LHCN-M2 (cell line): ENCODE data around the gene DNAH12. TPM values are rescaled to one million over a fixed set of nuclear protein-coding genes. Genes with fewer than 3 reads are reported as not detected.
A peak's percentile ranks its signal among the peaks of the same experiment; 100 is the strongest.
"Not testable (repeated sequence)": the region's sequence is repeated elsewhere in the genome, so short reads cannot be mapped to it uniquely, and the experiment has no call there.

Experiments used
- DNase-seq: peaks from one replicate; pipeline ENCODE4 v3.0.0-alpha.2; 2012; ENCODE audit warnings: low read depth
- total RNA-seq: library from RNA; depleted of rRNA; stranded (reverse); fragments of >200 nt; gene quantifications from 2 replicates; pipeline ENCODE4 v1.2.3, GENCODE V29; 2014

DNAH12 gene
- total RNA-seq, 1 experiment from 2014 or later = 1.6 TPM

DNA sequence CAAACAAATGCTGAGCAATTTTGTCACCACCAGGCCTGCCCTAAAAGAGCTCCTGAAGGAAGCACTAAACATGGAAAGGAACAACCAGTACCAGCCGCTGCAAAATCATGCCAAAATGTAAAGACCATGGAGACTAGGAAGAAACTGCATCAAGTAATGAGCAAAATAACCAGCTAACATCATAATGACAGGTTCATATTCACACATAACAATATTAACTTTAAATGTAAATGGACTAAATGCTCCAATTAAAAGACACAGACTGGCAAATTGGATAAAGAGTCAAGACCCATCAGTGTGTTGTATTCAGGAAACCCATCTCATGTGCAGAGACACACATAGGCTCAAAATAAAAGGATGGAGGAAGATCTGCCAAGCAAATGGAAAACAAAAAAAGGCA, 217.6 kb downstream of the DNAH12 start:
- not testable (repeated sequence) for DNase-seq

DNA sequence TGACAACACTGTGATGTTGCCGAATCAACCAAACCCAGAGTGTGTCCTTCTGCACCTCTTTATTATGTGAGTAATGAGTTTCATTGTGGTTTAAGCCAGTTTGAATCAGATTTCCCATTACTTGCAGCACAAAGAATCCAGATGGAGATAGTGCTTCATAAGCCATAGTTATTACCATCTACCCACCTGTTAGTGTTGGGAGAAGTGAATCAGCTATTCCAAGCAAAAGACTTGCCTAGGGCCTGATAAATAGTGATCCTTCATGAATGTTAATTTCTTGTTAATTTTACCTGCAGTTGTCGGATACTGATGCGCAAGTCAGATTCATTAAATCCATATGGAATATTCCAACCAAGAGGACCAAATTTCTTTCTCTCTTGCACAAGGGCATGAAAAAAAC, 229.9 kb downstream of the DNAH12 start:
- peak; percentile 5 for DNase-seq

DNA sequence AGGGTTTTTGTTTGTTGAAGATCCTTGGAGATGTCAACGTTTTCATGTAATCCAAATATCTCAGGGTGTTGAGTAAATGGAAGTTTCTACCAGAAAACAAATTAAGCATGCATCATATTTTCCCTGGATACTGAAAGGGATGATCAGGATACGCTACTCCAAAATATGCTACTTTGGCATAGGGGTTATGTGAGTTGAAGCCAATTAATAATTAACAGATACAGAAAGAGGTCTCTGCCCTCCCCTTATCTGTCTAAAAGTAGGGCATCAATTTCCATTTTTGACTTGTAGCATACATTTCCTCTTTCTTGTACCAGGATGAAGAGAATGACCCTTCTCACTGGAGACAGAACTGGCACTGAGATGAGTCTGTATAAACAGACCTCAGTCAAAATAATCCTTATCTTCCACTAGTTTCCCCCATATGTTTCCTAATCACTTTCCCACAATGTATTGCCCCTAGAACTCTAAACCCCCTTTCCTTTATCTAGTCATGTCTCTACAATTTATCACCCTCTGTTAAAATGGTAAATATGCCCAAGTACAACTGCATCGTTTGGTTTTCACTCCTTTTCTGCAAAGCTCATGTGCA, 234.3 kb downstream of the DNAH12 start:
- no peak for DNase-seq

DNA sequence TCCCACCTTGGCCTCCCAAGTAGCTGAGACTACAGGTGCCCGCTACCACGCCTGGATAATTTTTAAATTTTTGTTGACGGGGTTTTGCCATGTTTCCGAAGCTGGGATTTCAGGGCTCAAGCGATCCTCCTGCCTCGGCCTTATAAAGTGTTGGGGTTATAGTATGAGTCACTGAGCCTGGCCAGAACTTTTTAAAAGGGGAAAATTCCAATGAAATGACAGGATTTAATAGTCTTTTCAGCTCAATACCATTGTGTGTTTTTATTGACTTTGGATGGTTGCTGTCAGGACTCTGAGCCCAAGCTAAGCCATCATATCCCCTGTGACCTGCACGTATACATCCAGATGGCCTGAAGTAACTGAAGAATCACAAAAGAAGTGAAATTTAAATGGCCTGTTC, 240.6 kb downstream of the DNAH12 start:
- peak; percentile 36 for DNase-seq

DNA sequence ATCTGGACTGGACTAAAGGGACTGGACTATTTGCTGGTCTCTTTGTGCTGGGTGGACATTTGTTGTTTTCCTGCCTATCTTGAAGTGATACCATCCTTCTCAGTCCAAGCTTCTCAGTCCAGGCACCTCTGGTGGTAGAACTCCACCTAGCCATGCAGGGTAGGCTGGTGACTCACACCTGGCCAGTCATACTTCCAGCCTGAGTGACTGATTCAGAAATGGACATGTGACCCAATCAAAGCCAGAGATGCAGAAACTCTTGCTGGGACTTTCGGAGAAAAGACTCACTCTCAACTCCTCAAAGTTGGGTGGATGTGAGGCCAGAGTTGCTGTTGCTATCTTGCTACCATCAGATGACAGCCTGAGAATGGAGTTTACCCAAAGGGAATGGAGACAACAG, 246.1 kb downstream of the DNAH12 start:
- DNase-seq = peak; percentile 44

DNA sequence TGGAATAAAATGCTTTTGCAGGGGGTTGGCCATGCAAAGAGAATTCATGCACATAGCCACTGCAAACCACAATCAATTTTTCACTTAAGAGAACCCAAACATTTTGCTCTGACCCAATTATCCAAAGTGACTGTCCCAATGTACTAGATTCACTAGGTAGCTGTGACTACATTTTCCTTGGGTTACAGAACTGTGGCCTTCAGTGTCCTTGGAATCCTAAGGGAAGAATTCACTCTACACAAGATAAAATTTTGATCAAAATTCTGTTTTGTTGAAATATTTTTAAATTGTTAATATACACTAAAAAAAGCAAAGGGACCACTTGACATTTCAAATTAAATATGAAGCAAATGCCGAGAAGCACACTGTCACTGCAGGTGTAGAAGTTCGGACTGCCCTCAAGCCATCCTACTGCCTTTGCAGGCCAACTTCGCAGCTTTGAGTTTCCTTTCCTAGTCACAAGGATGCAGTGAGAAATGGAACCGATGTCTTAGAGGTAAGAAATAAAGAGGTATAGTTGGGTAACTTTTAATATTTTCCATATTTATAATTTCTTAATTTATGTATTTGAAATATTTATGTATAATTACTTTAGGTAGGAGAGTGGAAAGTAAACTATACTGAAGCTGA, 251.1 kb downstream of the DNAH12 start:
- DNase-seq = no peak

DNA sequence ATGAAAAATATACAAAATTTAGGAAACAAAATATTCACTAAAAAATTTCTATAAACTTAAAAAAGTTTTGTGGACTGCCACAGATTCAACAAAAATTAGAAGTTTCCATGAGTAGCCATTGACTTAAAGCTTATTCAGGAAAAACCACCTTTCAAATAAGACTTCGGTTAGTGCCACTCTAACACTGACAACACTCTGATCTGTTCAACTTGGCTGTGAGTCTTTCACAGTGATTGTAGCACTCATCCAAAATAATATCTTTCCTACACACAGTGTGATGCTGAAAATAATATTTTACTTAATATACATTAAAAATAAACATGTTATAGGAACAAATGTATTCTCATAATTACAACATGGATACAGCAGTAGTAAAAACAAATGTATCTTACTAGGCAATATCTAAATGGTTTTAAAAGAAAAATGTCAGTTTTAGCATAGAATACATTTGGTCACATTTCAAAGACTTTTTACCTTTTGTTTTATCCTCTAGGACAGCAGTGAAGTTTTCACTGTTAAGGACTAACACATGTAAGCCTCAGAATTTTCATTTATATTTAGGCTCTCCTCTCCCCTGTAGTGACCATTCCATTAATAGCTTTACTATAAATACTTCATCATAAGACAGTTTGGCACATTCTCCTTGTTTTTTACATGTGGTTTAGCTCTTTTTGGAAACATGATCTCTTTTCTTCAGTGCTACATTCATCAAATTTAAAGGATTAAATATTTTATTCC, 251.8 kb downstream of the DNAH12 start, which contains the start of gene ASB14:
ASB14 (minus strand) TSS at position 527 of the 738 bp plus-strand sequence. CDS start 652 bp downstream, outside the sequence.
- no peak for DNase-seq

DNA sequence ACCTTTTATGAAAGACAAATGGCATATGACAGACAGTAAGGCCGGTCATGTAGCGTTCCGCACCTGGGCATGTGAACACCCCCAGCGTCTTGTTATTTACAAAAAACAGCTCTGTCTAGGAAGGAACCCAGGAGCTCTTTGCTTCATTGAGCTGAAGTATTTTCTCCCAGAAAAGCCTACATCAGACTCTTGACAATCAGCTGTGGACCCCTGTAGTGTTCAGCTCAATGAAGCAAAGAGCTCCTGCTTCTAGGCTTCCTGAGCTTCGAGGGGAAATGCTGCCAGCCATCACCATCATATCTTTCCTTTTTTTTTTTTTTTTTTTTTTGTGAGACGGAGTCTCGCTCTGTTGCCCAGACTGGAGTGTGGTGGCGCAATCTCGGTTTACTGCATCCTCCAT, 255.7 kb downstream of the DNAH12 start:
- no peak for DNase-seq

DNA sequence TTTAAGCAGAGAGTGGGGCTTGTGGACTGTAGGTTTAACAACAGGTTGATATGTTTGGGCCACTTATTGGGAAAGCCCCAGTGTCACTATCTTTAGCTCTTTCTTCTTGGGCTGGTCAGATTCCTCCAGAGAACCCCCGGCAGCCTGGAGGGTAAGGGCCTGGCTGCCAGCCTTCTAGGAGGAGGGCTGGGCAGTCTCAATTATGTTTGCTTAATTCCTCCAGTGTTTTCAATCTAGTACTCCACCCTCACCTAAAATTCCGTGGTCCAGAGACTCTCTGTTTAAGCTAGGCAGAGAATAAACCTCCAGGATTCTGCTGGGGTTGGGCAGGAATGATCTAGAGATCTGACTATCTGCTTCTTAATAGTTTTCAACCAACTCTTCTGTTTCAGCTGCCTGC, 256.9 kb downstream of the DNAH12 start:
- DNase-seq = no peak

DNA sequence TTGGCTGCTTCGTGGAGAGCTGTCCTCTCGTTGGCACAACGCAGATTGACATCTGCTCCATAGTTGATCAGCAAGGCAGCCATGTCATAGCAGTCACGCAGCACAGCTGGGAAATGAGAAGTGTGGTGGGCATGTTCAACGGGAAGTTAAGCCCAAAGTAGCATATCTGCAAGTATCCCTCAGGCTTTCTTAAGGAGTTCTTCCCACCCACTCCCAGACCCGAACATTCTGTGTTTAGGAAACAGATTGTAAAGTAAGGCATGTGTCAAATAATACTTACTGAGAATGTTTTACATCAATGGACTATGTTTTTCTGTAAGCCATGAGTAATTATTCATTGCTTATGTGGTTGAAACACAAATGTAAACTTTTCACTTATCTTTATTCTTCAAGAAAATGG, 260.8 kb downstream of the DNAH12 start:
- no peak for DNase-seq

DNA sequence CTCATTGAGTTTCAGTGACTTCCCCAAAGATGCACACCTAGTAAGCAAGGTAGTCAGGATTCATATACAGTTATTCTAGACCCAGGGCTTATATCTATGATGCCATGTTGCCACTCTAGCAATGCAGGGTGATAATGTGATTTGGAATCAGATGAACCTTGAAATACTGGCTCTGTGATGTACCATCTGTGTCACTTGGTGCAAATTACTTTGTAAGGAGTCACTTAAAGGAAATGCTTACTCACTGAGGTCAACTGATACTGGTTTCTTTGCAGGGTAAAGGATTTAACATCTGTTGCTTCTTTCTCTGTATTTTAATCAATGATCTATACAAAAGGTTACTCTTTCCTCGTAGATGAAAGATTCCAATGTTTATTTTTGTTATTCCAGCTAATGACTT, 262.4 kb downstream of the DNAH12 start:
- peak; percentile 73 for DNase-seq

DNA sequence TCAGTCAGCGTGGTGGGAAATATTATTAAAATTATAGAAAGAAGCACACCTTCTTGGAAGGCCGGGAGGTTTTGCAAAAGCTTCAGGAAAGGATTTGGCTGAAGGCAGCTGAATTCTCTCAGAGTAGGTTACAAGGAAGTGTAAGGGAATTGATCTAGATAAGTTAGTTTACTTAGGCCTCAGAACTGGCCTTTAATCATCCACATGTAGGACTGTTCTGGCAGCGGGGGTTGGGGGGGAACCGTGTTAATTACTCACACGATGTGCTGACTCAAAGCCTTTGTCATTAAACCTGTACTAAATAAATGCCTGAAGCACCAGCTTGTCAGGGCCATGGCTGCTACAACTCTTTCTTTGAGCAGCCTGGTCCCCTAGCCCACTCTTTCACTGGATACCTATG, 264.5 kb downstream of the DNAH12 start:
- DNase-seq = no peak

DNA sequence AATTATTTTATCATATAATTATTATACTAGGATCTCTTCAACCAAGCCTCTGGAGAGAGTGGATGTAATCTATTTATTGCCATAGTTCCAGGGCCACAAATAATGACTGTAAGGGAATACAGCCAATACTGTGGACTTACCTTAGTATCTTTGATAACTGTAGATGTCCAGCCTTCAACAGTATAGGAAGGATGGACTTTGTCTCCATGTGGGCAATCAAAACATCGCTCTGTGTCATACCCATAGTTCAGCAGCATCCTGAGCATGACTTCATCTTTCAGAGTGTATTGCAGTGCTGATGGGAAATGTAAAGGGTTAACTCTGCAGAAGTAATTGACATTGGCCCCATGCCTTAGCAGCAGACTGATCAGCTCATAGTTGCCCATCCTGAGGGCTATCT, 265.9 kb downstream of the DNAH12 start:
- DNase-seq = no peak

DNA sequence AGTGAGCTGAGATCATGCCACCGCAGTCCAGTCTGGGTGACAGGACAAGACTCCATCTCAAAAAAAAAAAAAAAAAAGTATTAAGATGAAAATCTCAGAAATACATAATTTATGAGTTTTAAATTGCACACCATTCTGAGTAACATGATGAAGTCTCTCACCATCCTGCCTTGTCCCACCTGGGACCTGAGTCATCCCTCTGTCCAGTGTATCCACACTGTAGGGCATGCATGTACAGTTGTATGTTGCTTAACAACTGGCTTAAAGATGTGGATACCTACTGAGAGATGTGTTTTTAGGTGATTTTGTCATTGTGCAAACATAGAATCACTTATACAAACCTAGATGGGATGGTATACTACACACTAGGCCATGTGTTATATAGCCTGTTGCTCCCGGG, 268.8 kb downstream of the DNAH12 start:
- DNase-seq = no peak

DNA sequence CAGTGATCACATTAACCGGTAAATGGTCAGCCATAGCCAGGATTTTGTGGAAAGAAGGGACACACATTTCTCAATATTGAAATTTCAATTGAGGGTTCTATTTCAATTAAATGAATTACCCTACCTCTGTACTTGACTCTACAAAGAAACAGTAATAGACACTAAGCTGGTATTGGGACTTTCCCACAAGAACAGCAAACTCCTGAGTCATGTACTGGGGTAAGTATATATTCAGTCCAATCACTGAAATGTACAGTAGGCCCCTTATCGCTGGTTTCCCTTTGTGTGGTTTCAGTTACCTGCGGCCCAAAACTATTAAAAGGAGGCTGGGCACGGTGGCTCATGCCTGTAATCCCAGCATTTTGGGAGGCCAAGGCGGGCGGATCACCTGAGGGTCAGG, 269.3 kb downstream of the DNAH12 start:
- DNase-seq = no peak

DNA sequence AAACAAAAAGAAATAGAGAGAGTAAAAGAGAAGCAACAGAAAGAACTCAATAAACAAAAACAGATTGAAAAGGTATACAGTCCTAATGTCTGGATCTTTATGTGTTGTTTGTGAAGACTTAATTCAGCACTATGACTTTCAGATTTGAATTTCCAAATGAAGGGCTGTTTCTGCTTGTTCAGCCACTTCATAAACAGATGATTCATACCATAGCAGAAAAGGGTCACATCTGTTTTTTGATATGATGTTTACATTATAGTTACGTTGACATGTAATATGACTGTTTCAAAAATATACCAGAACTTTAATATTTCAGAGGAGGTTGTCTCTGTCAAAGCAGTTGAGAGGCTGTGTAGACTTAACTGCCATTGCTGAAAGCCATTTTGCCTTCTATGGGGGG, 275.7 kb downstream of the DNAH12 start:
- DNase-seq = no peak

DNA sequence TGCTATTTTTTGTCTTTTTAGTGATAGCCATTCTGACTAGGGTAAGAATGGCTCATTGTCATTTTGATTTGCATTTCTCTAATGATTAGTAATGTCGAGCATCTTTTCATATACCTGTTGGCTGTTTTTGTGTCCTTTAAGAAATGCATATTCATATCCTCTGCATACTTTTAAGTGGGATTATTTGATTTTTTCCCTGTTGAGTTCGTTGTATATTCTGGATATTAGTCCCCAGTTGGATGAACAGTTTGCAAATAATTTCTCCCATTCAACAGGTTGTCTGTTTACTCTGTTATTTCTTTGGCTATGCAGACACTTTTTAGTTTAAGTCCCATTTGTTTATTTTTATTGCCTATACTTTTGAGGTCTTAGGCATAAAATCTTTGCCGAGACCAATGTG, 282.2 kb downstream of the DNAH12 start:
- DNase-seq = no peak

DNA sequence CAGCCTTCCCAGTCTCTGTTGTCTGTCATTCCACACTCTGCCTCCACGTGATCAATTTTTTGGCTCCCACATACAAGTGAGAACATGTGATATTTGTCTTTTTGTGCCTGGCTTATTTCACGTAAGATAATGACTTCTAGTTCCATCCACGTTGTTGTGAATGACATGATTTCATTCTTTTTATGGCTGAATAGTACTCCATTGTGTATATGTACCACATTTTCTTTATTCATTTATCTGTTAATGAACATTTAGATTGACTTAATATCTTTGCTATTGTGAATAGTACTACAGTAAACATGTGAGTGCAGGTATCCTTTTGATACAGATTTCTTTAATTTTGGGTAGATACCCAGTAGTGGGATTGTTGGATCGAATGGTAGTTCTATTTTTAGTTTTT, 283.0 kb downstream of the DNAH12 start:
- DNase-seq = no peak

DNA sequence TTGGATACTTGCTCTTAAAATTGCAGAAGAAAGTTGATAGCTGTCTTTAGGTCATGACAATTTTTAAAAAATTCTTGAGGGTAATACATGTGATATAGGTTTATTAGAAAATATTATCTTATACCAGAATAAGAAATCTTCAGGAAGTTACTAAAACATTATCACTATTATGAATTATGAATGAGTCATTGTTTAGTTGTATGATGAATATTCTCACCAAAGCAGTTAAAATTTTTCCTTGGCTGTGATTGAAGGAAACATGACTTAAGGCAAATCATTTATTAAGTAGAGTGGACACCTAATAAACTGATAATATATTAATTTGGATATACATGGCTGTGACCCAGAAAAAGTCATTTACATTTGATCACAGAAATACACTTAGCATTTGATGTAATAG, 286.5 kb downstream of the DNAH12 start:
- DNase-seq = no peak

DNA sequence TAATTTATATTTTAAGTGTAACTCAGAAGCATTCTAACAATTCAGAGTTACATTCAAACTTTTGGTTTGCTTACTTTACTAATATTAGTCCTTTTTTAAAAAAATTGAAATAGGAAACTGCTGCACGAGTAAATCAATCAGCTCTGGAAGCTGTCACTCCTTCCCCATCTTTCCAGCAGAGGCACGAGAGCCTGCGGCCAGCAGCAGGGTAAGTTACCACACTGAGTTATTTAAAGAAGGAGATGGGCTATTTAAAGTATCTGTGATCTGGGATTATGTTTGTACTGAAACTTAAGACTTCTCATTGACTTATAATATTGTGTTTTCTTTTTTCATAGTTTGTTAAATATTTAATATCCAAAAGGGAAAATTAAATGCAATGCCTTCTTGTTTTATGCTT, 287.3 kb downstream of the DNAH12 start:
- DNase-seq = no peak

DNA sequence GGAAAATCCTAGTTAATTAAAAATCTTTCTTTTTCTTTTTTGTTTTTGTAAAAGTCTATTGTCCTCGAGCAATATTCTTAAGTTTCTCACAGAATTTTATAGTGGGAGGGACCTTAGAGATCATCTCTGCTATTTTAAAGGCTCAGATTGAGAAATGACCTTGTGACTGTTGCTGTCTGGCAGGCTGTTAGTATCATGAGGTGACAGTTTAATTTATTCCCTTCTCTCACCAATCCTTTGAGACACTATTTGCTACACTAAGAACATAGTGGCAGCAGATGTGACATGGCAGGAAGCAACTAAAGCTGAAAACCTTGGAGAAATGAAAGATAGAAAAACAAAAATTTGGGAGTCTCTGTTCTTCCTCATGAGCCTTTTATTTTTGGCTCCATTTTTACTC, 291.7 kb downstream of the DNAH12 start:
- no peak for DNase-seq

DNA sequence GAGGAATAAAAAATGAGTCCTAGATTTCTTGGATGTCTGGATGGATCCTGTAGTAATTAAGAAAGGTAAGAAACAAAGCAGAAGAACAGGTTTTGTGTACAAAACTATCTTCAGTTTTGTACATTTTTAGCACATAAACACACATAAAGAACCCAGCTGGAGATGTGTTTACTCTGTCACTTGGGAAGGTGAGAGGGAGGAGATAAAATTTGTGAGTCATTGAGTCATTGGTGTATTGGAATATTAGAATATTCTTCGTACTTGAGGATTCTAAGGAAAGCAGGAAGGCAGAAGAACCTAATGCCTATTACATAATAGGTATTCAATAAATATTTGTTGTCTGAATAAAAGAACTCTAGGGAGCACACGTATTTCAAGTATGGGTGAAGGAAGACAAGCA, 299.2 kb downstream of the DNAH12 start:
- DNase-seq = no peak
